ENCODE measurements around the gene JAML.

DNA sequence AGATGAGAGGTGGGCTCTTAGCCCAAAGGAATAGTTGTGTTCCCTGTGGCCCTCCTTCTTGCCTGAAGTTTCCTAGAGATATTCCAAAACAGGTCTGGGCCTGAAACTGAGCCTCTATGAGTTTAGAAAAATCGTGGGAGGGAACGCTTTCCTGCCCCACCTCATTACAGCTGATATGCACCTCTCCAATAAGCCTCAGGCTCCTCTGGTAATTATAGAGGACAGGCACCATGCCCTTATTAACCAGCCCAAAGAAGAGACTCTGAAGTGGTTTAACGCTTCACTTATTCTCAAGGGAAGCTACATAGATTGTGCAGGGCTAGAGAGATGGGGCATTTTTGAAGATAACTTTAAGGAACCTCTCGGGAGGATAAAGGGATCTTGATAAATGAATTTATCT, 42.7 kb upstream of the JAML start:
- TF ChIP-seq POLR2A (IDR thresholded peaks at IDR 0.05) (no peak), POLR2AphosphoS5 (IDR thresholded peaks at IDR 0.05) (no peak), EP300 (IDR thresholded peaks at IDR 0.05) (no peak)
- TF ChIP-seq, protein P1, sequence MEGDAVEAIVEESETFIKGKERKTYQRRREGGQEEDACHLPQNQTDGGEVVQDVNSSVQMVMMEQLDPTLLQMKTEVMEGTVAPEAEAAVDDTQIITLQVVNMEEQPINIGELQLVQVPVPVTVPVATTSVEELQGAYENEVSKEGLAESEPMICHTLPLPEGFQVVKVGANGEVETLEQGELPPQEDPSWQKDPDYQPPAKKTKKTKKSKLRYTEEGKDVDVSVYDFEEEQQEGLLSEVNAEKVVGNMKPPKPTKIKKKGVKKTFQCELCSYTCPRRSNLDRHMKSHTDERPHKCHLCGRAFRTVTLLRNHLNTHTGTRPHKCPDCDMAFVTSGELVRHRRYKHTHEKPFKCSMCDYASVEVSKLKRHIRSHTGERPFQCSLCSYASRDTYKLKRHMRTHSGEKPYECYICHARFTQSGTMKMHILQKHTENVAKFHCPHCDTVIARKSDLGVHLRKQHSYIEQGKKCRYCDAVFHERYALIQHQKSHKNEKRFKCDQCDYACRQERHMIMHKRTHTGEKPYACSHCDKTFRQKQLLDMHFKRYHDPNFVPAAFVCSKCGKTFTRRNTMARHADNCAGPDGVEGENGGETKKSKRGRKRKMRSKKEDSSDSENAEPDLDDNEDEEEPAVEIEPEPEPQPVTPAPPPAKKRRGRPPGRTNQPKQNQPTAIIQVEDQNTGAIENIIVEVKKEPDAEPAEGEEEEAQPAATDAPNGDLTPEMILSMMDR (IDR thresholded peaks at IDR 0.05): no peak

All from sigmoid colon (tissue), 4 donors.